Liver (tissue), 9 donors: ENCODE data around the gene UAP1. TPM values are rescaled to one million over a fixed set of nuclear protein-coding genes. Genes with fewer than 3 reads are reported as not detected.

ENCODE experiments used
- DNase-seq: peaks from one replicate; pipeline ENCODE4 v3.0.0-alpha.2; 2017; ENCODE audit warnings: low spot score
- H3K27ac ChIP-seq, 2 donors: one replicate each; pipeline ENCODE4 v1.7.0; 2013; ENCODE audit warnings: inconsistent platforms in 2 of 2, low read length in 2 of 2, control low read depth in 1 of 2, low read depth in 1 of 2, mild to moderate bottlenecking in 1 of 2
- H3K27me3 ChIP-seq, 4 donors: one replicate each; pipeline versions ENCODE4 v1.6.1 to v1.7.0; 2013; ENCODE audit warnings: low read length in 3 of 4, inconsistent platforms in 1 of 4, mild to moderate bottlenecking in 1 of 4, moderate library complexity in 1 of 4; ENCODE audit not compliant: control insufficient read depth in 4 of 4, insufficient read depth in 4 of 4
- H3K36me3 ChIP-seq, 4 donors: one replicate each; pipeline versions ENCODE4 v1.6.1 to v1.7.0; 2013; ENCODE audit warnings: low read length in 3 of 4, mild to moderate bottlenecking in 3 of 4, low read depth in 1 of 4, moderate library complexity in 1 of 4; ENCODE audit not compliant: control insufficient read depth in 4 of 4, insufficient read depth in 3 of 4
- H3K4me1 ChIP-seq, 4 donors: one replicate each; pipeline versions ENCODE4 v1.6.1 to v1.7.0; 2013; ENCODE audit warnings: low read length in 3 of 4, mild to moderate bottlenecking in 3 of 4, moderate library complexity in 1 of 4; ENCODE audit not compliant: control insufficient read depth in 4 of 4, insufficient read depth in 4 of 4
- H3K4me3 ChIP-seq, 3 donors: one replicate each; pipeline versions ENCODE4 v1.6.1 to v1.7.0; 2013; ENCODE audit warnings: low read length in 3 of 3, control low read depth in 1 of 3, low read depth in 1 of 3, mild to moderate bottlenecking in 1 of 3
- H3K9ac ChIP-seq, 2 donors: one replicate each; pipeline ENCODE4 v1.7.0; 2013; ENCODE audit warnings: low read length in 2 of 2, mild to moderate bottlenecking in 2 of 2, moderate library complexity in 2 of 2, control low read depth in 1 of 2, low read depth in 1 of 2
- H3K9me3 ChIP-seq, 4 donors: one replicate each; pipeline versions ENCODE4 v1.6.1 to v1.7.0; 2013; ENCODE audit warnings: low read length in 3 of 4; ENCODE audit not compliant: control insufficient read depth in 4 of 4
- ATF3 ChIP-seq: IDR thresholded peaks from 2 replicates; pipeline ENCODE4 v1.6.1; 2016; ENCODE audit warnings: antibody characterized with exemption
- CTCF ChIP-seq: fragments of 150-350 bp; IDR thresholded peaks from 2 replicates; pipeline ENCODE4 v1.5.1; 2017; ENCODE audit warnings: improper control_type of control experiment, low read depth, low read length; ENCODE audit not compliant: missing input control
- EGR1 ChIP-seq, 2 donors: IDR thresholded peaks; 2 replicates each; pipeline ENCODE4 v1.6.1; 2016 to 2018; ENCODE audit warnings: antibody characterized with exemption in 2 of 2, low read depth in 2 of 2
- FOXA1 ChIP-seq: IDR thresholded peaks from 2 replicates; pipeline ENCODE4 v1.6.1; 2016; ENCODE audit warnings: antibody characterized with exemption
- FOXA2 ChIP-seq: IDR thresholded peaks from 2 replicates; pipeline ENCODE4 v1.6.1; 2016; ENCODE audit warnings: antibody characterized with exemption
- GABPA ChIP-seq, 2 donors: IDR thresholded peaks in 1 of 2; conservative IDR thresholded peaks in 1 of 2; 2 replicates each; pipeline ENCODE4 v1.6.1; 2016; ENCODE audit warnings: antibody characterized with exemption in 2 of 2, mild to moderate bottlenecking in 1 of 2, moderate library complexity in 1 of 2
- HNF4A ChIP-seq, 2 donors: conservative IDR thresholded peaks; 2 replicates each; pipeline ENCODE4 v1.6.1; 2016; ENCODE audit warnings: antibody characterized with exemption in 2 of 2, mild to moderate bottlenecking in 2 of 2
- HNF4G ChIP-seq: IDR thresholded peaks from 2 replicates; pipeline ENCODE4 v1.6.1; 2016; ENCODE audit warnings: antibody characterized with exemption
- JUND ChIP-seq, 2 donors: IDR thresholded peaks; 2 replicates each; pipeline ENCODE4 v1.6.1; 2016; ENCODE audit warnings: antibody characterized with exemption in 2 of 2
- MAX ChIP-seq: IDR thresholded peaks from 2 replicates; pipeline ENCODE4 v1.6.1; 2016; ENCODE audit warnings: antibody characterized with exemption
- NR2F2 ChIP-seq: IDR thresholded peaks from 2 replicates; pipeline ENCODE4 v1.6.1; 2016; ENCODE audit warnings: antibody characterized with exemption
- RAD21 ChIP-seq, 2 donors: IDR thresholded peaks; 2 replicates each; pipeline ENCODE4 v1.6.1; 2016; ENCODE audit warnings: antibody characterized with exemption in 2 of 2, mild to moderate bottlenecking in 2 of 2
- REST ChIP-seq: IDR thresholded peaks from 2 replicates; pipeline ENCODE4 v1.6.1; 2016; ENCODE audit warnings: antibody characterized with exemption, mild to moderate bottlenecking
- RXRA ChIP-seq, 2 donors: IDR thresholded peaks; 2 replicates each; pipeline ENCODE4 v1.6.1; 2017 to 2018; ENCODE audit warnings: antibody characterized with exemption in 2 of 2, mild to moderate bottlenecking in 1 of 2
- SP1 ChIP-seq: IDR thresholded peaks from 2 replicates; pipeline ENCODE4 v1.6.1; 2018; ENCODE audit warnings: antibody characterized with exemption, mild to moderate bottlenecking
- TAF1 ChIP-seq: conservative IDR thresholded peaks from 2 replicates; pipeline ENCODE4 v1.6.1; 2016; ENCODE audit warnings: antibody characterized with exemption, mild to moderate bottlenecking
- YY1 ChIP-seq: IDR thresholded peaks from 2 replicates; pipeline ENCODE4 v1.6.1; 2016; ENCODE audit warnings: antibody characterized with exemption, mild to moderate bottlenecking
- ZBTB33 ChIP-seq: IDR thresholded peaks from 2 replicates; pipeline ENCODE4 v1.6.1; 2016; ENCODE audit warnings: antibody characterized with exemption
- WGBS: extraction: QIAGEN DNeasy Blood & Tissue Kit; methylation state at CpG from one replicate; pipeline ENCODE4 v1.1.7; 2013; 5-methylcytosine and 5-hydroxymethylcytosine counted together
- polyA plus RNA-seq, 2 donors: library from polyadenylated mRNA; stranded (reverse) in 1 of 2; unstranded in 1 of 2; fragments of 200-250 nt in 1 of 2; fragments of >200 nt in 1 of 2; fragmentation: Nextera tagmentation in 1 of 2; extraction: Ambion mirVana in 1 of 2; gene quantifications; one replicate each; pipeline versions ENCODE4 v1.2.1 to v1.2.3, GENCODE V29; 2013 to 2015
- total RNA-seq, 2 donors: library from RNA; depleted of rRNA; stranded (reverse); fragments of >200 nt; gene quantifications; one replicate each; pipeline ENCODE4 v1.2.3, GENCODE V29; 2014
- donor health status: healthy.
- donor health status: healthy.
- donor health status: healthy.
- donor health status: healthy.
- donor health status: healthy.

The UAP1 gene
- total and polyA plus RNA-seq, 4 donors = 28.9 to 120 (median 51.7) TPM

GRCh38 chr1:162527314-162527713 lies 34.2 kb upstream of the UAP1 start:
- TF ChIP-seq EGR1 (IDR thresholded peaks at IDR 0.05; ENCODE audit: low read depth in 2 of 2) (no peak), YY1 (no peak), HNF4G (no peak), FOXA2 (no peak), NR2F2 (no peak), CTCF (no peak), GABPA (IDR thresholded peaks at IDR 0.05 in 1 of 2, conservative IDR thresholded peaks at IDR 0.05 in 1 of 2) (no peak), FOXA1 (no peak), SP1 (no peak), RAD21 (IDR thresholded peaks at IDR 0.05) (no peak), TAF1 (no peak), MAX (no peak), RXRA (IDR thresholded peaks at IDR 0.05) (no peak), ZBTB33 (no peak), REST (no peak)
- Histone ChIP-seq H3K27ac (no peak overlapping the region), H3K4me3 (no peak overlapping the region), H3K4me1 (no peaks in the 10 kb centered on the region), H3K9me3 (no peaks in the 10 kb centered on the region), H3K27me3 (no peaks in the 10 kb centered on the region), H3K9ac (no peak overlapping the region), H3K36me3 (peaks cover 3 to 35% (median 17%) of the 10 kb centered on the region in 4 donors)
- DNase-seq = no peak

GRCh38 chr1:162530307-162530987 lies 31.1 kb upstream of the UAP1 start:
- no peak for DNase-seq
- Histone ChIP-seq H3K27ac (no peak overlapping the region), H3K4me1 (no peaks in the 10 kb centered on the region), H3K36me3 (peaks cover 0 to 11% (median 4%) of the 10 kb centered on the region in 4 donors), H3K9me3 (no peaks in the 10 kb centered on the region), H3K9ac (no peak overlapping the region), H3K27me3 (no peaks in the 10 kb centered on the region), H3K4me3 (no peak overlapping the region)
- 89% methylated on average over 7 of the region's 7 CpGs for WGBS
- TF ChIP-seq TAF1 (no peak), GABPA (IDR thresholded peaks at IDR 0.05 in 1 of 2, conservative IDR thresholded peaks at IDR 0.05 in 1 of 2) (no peak), REST (no peak), RAD21 (IDR thresholded peaks at IDR 0.05) (no peak), HNF4A (conservative IDR thresholded peaks at IDR 0.05) (no peak), SP1 (no peak), CTCF (no peak), JUND (IDR thresholded peaks at IDR 0.05) (no peak), ATF3 (no peak), EGR1 (IDR thresholded peaks at IDR 0.05; ENCODE audit: low read depth in 2 of 2) (no peak), YY1 (no peak)
